ENCODE measurements around the gene EFL1.
A peak's percentile ranks its signal among the peaks of the same experiment; 100 is the strongest.
"Not testable (repeated sequence)": the region's sequence is repeated elsewhere in the genome, so short reads cannot be mapped to it uniquely, and the experiment has no call there.

The EFL1 gene

DNA sequence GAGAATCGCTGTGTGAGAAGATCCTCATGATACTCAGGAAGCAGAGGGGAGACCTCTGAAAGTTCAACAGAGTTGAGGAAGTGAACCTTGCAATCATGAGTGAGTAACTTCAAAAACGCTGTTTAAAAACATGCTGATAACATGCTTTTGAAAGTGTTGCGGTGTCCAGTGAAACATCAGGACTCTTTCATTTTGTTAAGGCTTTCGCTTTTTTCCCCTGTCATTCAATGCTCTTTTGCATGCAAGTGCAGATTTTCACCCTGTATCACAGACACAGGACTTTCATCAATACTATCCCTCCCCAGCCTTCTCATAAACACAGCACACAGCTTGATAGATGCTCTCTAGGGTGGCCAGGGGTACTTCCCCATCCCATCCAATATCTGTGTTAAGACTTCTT lies 23.9 kb upstream of the EFL1 start:
- in situ Hi-C loops (cut with HindIII; ENCODE audit: low pct_ligation_motif_present, low pct_unique_long_range_greater_than_20kb, low sequenced_read_pairs); DNase-seq: not testable (repeated sequence)

DNA sequence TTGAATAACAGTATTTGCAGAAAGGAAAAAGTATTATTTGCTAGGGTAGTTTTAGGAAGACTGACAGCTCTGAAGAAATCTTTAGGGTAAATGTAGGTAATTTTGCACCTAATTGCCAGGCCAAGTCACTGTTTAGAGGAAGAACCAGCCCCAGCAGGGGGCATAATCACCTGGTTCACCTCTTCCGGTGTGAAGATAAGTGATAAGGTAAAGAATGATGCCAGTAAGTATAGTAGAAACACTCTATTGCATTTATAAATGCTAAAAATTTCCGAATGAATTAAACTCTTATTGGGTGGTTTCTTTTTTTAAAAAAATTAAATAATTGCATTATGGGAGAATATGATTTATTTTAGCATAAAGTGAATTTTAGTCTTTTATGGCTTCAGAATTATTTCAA lies 21.8 kb upstream of the EFL1 start:
- in situ Hi-C loops (cut with HindIII; ENCODE audit: low pct_ligation_motif_present, low pct_unique_long_range_greater_than_20kb, low sequenced_read_pairs); DNase-seq: not testable (repeated sequence)

DNA sequence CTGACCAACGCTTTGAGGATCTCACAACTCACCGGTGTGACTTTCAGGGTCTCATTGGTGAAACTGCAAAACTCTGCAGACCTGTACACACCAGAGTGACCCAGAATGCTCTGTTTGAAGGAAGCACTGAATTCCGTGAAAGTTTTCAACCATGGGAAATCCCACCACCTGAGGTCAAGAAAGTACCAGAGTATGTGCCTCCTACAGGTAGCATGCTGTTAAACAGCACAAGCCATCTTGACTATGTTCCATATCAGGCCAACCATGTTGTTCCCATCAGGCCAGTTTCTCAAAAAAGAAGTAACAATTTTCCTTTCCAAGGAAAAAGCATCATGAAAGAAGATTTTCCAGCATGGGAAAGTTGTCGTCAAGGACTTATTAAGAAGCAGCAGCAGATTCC lies 19.9 kb upstream of the EFL1 start:
- DNase-seq; in situ Hi-C loops (cut with HindIII; ENCODE audit: low pct_ligation_motif_present, low pct_unique_long_range_greater_than_20kb, low sequenced_read_pairs): not testable (repeated sequence)

DNA sequence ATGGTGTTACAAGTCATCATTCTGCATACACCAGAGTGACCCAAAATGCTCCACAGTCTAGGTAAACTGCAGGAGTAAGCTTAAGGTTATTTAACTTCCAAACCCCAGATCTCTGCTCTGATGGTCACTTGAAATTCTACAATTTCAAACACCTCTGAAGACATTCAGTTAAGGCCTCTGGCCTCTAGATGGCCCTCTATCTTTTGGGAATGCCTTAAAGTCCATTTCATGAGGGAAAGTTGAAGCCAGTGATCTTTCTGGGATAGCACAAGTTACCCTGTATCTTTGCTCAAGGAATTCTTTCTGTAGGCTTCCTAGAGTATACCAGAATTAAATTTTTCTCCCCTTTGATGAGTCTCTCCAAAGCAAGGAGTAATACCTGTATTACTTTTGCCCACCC lies 18.7 kb upstream of the EFL1 start:
- in situ Hi-C loops (cut with HindIII; ENCODE audit: low pct_ligation_motif_present, low pct_unique_long_range_greater_than_20kb, low sequenced_read_pairs); DNase-seq: not testable (repeated sequence)

DNA sequence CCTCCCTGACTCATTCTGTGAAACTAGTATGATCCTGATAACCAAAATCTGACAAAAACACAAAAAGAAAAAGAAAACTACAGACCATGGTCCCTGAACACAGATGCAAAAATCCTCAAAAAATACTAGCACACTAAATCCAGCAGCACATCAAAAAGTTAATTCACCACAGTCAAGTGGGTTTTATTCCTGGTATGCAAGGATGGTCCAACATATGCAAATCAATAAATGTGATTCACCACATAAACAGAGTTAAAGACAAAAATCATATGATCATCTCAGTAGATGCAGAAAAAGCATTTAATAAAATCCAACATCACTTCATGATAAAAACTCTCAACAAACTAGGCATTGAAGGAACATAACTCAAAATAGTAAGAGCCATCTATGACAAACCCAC lies 12.9 kb upstream of the EFL1 start:
- in situ Hi-C loops (cut with HindIII; ENCODE audit: low pct_ligation_motif_present, low pct_unique_long_range_greater_than_20kb, low sequenced_read_pairs): no loop called here

DNA sequence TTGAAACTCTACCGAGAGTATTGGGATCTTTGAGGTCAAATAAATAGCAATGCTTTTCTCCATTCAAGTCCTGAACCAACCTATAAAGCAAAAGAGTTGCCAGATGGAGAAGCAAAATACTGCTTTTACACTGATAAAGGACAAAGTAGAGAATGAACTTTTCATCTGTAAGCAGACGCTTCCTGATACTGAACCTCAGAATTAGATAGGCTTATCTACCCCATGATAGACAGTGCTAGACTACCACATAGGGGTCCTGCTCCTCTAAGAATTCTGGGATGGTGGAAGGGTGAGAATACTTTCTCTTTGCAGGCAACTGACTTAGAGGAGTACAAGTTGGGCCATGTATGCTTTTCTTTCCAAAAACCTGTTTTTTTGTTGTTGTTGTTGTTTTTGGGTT lies 9.6 kb upstream of the EFL1 start:
- DNase-seq: no peak
- in situ Hi-C loops (cut with HindIII; ENCODE audit: low pct_ligation_motif_present, low pct_unique_long_range_greater_than_20kb, low sequenced_read_pairs): no loop called here

More for the DNA sequence above, 12.9 kb upstream of the EFL1 start:
- DNase-seq: no peak

DNA sequence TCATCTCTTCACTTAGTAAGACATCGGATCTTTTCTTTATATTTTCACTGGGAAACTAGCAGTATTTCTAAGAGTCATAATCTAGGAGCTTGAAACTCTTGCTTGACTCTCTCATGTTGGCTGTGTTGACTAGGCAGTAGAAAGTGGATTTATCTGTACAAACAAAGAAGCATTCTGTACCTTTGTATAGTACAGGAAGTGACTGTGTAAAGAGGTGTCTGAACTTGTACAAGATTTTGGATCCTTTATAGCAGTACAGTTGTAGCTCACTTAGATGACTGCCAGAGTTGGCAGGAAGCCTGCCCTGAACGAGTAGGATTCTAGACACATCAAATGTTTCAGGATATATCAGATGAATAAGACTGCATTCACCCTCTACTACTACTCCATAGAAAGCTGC lies 5.9 kb upstream of the EFL1 start:
- in situ Hi-C loops (cut with HindIII; ENCODE audit: low pct_ligation_motif_present, low pct_unique_long_range_greater_than_20kb, low sequenced_read_pairs); DNase-seq: not testable (repeated sequence)

DNA sequence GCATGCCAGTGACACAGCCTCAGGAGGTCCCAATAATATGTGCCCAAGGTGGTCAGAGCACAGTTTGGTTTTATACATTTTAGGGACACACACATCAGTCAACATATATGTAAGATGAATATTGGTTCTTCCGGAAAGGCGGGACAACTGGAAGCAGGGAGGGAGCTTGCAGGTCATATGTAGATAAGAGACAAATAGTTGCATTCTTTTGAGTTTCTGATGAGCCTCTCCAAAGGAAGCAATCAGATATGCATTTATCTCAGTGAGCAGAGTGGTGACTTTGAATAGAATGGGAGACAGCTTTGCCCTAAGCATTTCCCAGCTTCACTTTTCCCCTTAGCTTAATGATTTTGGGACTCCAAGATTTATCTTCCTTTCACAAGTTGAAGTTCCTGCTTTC lies 4.6 kb upstream of the EFL1 start:
- in situ Hi-C loops (cut with HindIII; ENCODE audit: low pct_ligation_motif_present, low pct_unique_long_range_greater_than_20kb, low sequenced_read_pairs); DNase-seq: not testable (repeated sequence)

DNA sequence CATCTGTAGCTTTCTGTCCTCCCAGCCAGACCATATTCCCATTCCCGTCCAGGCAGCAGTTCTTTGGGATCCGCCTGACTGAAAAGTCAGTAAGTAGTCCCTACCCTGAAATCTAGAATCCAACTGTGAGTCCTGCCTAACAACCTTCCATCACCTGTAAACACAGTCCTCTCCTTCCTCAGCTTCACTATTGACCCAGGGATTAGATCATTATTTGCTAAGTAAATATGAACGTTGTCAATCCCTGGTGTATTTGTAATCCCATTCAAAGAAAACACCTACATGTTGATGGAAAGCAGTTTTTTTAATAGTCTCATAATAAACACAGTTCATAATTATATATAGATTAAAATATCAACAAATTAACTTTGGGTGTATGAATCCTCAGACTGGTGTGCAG lies 816 bp upstream of the EFL1 start:
- in situ Hi-C loops (cut with HindIII; ENCODE audit: low pct_ligation_motif_present, low pct_unique_long_range_greater_than_20kb, low sequenced_read_pairs): no loop called here
- no peak for DNase-seq

DNA sequence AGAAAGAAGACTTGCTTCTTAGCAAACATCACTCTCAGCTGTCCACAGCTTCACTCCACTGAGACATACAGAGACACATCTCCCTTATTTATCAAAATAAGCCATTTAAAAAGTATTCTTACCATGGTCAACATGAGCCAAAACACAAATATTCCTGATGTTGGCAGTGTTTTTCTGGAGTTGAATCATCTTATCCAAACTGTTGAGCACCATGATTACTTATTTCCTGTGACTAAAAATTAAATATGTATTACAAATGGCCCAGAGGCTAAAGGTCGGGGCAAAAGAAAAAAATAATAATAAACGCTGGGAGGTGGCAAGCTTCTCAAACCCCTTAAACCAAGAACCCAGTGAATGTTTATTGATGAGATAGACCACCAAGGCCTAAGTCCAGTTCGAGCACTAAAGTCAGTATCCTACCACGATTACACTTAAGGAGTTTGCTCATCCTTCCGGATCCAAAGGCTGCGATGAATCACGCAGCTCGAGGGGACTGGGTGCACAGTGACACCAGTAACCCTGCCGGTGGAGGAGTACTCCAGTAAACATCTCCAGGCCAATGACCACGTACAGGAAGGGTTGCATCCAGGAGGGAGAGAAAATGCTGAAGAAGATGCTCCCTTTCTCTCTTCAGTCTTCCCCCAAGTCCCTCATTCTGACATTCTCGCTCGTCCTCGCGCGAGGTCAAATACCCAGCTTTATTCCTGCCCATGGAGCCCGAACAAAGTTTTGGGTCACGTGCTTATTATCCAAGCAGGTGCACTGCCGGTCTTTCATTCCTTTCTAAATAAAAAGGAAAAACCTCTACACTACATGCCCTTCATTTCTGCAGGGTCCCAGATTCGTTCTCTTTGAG lies 740 bp downstream of the EFL1 start:
- peak; percentile 61 for DNase-seq
- in situ Hi-C loops (cut with HindIII; ENCODE audit: low pct_ligation_motif_present, low pct_unique_long_range_greater_than_20kb, low sequenced_read_pairs): not testable (repeated sequence)

DNA sequence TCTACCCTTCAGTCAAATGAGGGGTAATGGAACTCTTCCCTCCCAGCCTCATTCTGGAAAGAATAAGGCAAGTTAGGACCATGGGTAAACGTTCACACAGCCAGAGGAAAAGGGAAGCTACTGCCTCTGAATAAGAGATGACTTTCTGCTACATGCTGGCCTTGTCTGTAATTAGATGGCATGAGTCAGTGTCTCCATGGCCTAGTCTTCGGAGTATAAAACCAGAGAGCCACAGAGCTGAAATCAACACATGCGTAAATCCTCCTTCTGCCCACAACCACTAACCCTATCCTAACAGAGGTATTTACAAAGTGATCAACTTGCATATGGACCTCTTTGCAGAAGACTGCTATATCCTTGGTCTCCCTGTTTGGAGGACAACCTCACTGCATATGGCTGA lies 14.3 kb downstream of the EFL1 start:
- in situ Hi-C loops (cut with HindIII; ENCODE audit: low pct_ligation_motif_present, low pct_unique_long_range_greater_than_20kb, low sequenced_read_pairs); DNase-seq: not testable (repeated sequence)

DNA sequence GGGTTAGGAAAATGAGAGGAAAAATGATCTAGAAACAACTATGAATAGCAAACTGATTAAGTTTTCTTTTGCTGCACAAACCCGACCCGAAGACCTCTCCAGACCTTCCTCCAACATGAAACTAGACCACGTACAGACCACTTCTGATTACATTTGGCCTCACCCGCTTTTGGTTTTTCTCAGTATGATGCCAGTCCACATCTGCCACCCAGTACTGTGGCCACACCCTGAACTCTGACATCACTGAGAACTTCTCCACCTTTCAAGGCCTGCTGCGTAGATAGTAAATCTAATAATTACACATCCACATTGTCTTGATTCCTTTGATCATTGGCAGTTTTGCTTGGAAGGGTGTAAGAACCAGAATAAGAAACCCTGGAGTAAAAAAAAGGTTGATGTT lies 16.6 kb downstream of the EFL1 start:
- in situ Hi-C loops (cut with HindIII; ENCODE audit: low pct_ligation_motif_present, low pct_unique_long_range_greater_than_20kb, low sequenced_read_pairs); DNase-seq: not testable (repeated sequence)

DNA sequence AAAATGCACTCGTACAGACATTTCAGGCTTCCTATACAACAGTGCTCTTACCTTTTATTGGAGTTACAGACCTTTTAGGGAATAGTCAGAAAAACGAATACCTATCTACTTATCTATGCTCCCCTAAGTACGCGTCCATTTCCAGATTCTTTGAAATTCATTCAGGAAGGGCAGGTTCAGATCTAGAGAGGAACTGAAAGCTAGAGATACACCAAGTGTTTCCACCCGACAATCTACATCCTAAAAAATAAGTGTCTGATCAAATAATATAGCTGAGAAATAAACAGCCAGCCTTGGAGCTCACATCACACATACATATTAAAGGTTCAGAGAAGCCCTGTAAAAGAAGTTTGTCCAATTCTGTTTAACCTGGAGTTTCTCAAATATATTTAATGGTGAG lies 18.9 kb downstream of the EFL1 start:
- DNase-seq; in situ Hi-C loops (cut with HindIII; ENCODE audit: low pct_ligation_motif_present, low pct_unique_long_range_greater_than_20kb, low sequenced_read_pairs): not testable (repeated sequence)

DNA sequence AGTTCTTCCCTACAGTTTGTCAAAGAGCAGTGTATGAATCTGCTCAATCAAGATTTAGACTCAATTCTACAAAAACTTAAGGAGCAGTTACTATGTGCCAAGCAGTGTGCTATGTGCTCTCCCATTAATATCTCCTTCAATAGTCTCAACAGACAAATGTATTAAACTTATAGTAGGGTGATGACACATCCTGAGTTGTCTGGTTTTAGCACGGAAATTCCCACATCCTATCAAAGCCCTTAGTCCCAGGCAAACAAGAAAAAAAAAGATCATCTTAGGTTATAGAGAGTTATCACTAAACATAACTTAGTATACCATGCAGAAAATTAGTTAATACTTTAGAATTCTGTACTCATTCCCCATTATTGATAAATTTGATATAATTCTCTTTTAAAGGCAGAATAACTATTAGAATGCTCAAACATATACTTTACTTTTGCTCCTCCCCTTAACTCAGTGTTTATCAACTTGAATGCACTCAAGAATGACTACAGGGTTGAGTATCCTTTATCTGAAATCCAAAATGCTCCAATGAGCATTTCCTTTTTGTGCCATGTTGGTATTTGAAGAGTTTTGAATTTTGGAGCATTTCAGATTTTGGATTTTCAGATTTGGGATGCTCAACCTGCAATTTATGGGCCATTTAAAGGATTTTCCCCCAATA lies 20.6 kb downstream of the EFL1 start:
- DNase-seq; in situ Hi-C loops (cut with HindIII; ENCODE audit: low pct_ligation_motif_present, low pct_unique_long_range_greater_than_20kb, low sequenced_read_pairs): not testable (repeated sequence)

DNA sequence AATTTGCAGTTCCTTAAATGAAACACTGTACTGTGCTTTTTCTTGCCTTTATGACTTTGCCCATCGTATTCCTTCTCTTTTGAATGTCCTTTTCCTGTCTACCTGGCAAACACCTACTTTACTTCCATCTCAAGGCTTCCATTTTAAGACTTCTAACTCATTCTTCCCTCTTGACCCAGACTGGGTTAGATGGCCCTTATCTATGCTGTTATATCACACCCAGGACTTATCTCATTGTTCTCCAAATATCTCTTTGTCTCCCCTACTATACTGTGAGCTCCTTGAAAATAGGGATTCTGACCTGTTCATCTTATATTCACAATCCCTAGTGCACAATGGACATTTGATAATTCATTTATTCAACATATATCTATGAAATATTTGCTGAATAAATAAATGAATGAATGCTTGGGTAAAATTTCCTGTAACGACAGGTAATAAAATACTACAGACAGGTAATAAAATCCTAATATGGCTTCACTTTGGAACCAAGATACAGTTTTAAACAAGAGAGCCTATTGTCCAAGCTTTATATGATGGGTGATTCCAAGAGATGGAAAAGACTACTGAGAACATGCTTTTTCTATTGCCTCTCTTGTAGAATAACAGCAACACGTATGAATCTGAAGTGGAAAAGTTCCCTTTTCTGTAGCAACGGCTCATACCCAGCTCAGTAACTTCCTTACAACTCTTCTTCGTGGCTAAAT lies 22.7 kb downstream of the EFL1 start:
- in situ Hi-C loops (cut with HindIII; ENCODE audit: low pct_ligation_motif_present, low pct_unique_long_range_greater_than_20kb, low sequenced_read_pairs): no loop called here
- no peak for DNase-seq

DNA sequence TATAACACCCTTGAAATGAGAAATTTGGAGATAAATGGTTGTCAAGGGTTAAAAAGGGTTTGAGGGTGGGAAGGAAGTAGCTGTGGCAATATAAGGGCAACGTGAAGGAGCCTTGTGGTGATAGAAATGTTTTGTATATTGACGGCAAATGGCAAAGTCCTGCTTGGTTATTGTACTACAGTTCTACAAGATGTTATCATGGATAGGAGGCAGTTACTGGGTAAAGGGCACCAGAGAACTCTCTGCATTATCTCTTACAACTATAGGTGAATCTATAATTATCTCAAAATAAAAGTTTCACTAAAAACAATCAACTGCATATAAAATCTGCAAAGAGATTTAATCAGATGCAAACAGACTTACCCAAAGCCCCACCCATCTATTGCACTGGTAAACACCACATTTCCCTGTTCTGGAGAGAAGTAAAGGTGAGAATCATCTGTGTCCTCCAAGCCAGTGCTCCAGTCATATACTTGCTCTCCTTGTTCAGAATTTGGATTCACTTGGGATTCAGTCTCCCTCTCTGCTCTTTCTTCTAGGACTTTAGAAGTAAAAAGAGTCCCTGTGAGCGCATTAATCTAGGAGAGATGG lies 24.5 kb downstream of the EFL1 start:
- DNase-seq; in situ Hi-C loops (cut with HindIII; ENCODE audit: low pct_ligation_motif_present, low pct_unique_long_range_greater_than_20kb, low sequenced_read_pairs): not testable (repeated sequence)

DNA sequence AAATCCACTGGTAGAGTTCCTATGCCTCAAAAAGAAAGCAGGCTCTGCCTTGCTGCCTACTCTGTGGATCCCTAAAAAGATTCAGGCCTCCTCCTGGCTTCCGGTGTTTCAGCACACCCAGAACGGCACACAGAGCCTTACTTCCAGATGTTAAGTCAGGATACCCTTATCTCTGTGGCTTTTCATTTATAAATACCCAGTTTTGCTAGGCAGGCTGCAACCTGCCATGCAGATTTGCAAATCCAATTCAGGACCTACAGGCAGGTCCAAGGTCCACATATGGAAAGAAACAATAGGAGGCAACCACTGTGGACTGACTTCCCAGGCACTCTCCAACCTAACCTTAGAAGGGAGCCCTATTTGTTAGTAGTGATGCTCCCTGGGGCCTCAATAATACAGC lies 30.7 kb downstream of the EFL1 start:
- DNase-seq: no peak
- in situ Hi-C loops (cut with HindIII; ENCODE audit: low pct_ligation_motif_present, low pct_unique_long_range_greater_than_20kb, low sequenced_read_pairs): no loop called here

DNA sequence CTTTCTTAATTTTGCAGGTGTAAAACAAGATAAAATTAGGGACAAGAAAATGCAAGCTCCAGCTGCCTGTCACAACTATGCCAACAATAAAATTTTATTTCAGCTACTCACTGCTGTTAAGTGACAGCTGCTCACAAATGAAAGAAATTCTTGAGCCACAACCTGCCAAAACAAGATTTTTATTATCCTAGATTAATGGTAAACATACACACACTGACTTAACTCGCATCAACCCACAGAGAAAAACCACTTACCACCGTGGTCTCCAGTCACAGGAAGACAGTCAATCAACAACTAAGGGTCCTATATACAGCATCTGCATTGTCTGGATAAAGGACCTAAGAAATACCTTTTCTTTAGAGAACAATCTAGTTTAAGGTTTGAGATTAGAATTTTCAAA lies 31.3 kb downstream of the EFL1 start:
- no peak for DNase-seq
- in situ Hi-C loops (cut with HindIII; ENCODE audit: low pct_ligation_motif_present, low pct_unique_long_range_greater_than_20kb, low sequenced_read_pairs): no loop called here

DNA sequence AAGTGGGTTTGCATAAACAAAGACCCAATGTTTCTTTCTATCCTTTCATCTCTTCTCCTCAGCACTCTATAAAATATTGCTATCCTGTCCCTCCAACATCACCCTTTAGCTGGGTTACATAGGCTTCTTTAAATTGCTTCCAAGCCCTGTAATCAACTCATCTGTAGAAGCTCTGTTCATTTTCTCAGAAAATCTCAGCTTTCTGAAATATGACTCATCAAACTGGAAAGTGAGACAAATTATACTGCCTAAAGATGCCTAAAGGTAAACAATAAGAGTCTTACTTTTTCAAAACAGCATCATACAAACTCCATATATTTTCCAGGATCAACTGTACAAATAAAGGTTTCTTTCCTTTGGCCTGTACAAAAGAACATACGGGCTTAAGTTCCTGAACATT lies 33.8 kb downstream of the EFL1 start:
- DNase-seq: no peak

More for the DNA sequence above, 33.8 kb downstream of the EFL1 start:
- in situ Hi-C loops (cut with HindIII; ENCODE audit: low pct_ligation_motif_present, low pct_unique_long_range_greater_than_20kb, low sequenced_read_pairs): no loop called here

All from ACHN (cell line).